Body of pancreas (tissue), 4 donors: ENCODE data around the gene FBXL17.

Source experiments
- CTCF ChIP-seq, 7 experiments: fragments of 450-650 bp in 4 of 7; fragments of 200-600 bp in 3 of 7; sonication (generic) in 3 of 7; IDR thresholded peaks; one replicate each; pipeline ENCODE4 v1.5.1; 2016 to 2019; ENCODE audit warnings: antibody characterized with exemption in 7 of 7
- POLR2A ChIP-seq, 3 donors: fragments of 450-650 bp; IDR thresholded peaks; one replicate each; pipeline ENCODE4 v1.6.1; 2016; ENCODE audit warnings: antibody characterized with exemption in 3 of 3, mild to moderate bottlenecking in 2 of 3

GRCh38 chr5:107855171-107855570 is 526.7 kb downstream of the FBXL17 start:
- no peak for TF ChIP-seq CTCF (IDR thresholded peaks at IDR 0.05)
- no peak for TF ChIP-seq POLR2A (IDR thresholded peaks at IDR 0.05)
